GM12873 (cell line): ENCODE results near the gene STAT5B.

Source experiments
- TF ChIP-seq, protein P1 (sequence below): IDR thresholded peaks from 2 replicates; pipeline ENCODE4 v1.5.1; 2012; ENCODE audit warnings: low read depth, mild to moderate bottlenecking, moderate library complexity, low read length, control low read depth; ENCODE audit not compliant: insufficient read depth; ENCODE audit errors: missing control alignments

The STAT5B gene

DNA sequence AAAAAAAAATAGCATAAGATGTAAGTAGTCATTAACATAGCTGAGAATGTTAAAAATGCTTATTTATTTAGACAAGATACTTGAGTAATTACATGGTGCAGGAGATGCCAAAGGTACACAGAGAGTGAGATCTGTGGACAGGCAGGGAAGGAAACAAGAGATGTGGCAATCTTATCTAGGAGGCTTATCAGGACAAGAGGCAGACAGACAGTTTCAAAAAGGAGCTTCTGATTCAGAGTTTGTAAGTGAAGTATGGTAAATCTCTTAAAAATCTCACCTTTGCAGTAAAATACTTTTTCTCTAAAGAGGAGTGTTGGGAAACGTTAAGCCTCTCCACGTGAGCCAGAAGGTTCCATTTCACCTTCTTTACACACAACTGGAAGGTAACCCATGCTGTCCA, 62.0 kb downstream of the STAT5B start:
- TF ChIP-seq, protein P1, sequence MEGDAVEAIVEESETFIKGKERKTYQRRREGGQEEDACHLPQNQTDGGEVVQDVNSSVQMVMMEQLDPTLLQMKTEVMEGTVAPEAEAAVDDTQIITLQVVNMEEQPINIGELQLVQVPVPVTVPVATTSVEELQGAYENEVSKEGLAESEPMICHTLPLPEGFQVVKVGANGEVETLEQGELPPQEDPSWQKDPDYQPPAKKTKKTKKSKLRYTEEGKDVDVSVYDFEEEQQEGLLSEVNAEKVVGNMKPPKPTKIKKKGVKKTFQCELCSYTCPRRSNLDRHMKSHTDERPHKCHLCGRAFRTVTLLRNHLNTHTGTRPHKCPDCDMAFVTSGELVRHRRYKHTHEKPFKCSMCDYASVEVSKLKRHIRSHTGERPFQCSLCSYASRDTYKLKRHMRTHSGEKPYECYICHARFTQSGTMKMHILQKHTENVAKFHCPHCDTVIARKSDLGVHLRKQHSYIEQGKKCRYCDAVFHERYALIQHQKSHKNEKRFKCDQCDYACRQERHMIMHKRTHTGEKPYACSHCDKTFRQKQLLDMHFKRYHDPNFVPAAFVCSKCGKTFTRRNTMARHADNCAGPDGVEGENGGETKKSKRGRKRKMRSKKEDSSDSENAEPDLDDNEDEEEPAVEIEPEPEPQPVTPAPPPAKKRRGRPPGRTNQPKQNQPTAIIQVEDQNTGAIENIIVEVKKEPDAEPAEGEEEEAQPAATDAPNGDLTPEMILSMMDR: no peak

DNA sequence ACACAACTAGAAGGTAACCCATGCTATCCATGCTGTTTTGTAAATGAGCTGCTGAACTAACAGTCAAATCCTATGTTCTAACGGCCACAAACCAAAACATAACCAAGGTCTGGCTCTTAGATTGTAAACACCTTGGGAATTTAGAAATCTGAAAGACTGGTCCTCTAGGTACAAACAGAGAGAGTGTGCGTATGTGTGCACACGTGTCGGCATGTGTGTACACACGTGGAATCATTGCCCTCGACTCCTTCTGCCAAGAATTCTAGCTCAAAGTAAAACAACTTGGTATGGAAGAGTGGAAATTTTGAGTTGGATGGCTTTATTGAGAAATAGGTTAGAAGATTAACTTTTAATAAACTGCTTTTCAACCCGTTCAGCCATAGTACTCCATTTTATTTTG, 63.8 kb downstream of the STAT5B start:
- TF ChIP-seq, protein P1: no peak

DNA sequence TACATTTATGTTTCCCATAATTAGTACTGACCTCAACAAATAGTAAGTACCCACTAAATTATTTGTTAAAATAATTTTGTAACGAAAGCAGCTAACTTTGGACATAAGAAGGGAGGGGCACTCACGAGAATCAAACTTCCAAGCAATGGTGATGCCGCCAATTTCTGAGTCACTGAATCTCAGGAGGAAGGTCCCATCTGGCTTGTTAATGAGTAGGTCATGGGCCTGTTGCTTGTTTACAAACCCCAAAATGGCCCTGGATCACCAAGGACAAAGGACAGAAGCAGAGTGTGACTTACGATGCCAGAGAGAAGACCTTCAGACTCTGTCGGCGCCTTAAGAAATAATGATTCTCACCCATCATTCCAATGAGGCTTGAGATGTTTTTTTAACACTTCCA, 66.1 kb downstream of the STAT5B start:
- TF ChIP-seq, protein P1: no peak

DNA sequence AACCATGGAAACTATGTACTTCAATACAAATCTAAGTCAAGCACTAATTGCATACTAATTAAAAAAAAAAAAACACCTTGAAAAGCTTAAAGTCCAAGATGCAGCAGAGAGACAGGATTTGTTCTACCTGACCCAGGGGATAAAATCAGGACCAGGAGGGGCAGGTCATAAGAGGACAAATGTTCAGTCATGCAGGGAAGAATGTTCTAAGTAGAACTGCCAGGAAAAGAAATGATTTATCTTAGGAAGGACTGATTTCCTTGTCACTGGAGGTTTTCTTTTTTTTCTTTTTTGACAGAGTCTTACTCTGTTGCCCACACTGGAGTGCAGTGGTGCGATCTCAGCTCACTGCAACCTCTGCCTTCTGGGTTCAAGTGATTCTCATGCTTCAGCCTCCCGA, 72.8 kb downstream of the STAT5B start:
- TF ChIP-seq, protein P1: no peak

DNA sequence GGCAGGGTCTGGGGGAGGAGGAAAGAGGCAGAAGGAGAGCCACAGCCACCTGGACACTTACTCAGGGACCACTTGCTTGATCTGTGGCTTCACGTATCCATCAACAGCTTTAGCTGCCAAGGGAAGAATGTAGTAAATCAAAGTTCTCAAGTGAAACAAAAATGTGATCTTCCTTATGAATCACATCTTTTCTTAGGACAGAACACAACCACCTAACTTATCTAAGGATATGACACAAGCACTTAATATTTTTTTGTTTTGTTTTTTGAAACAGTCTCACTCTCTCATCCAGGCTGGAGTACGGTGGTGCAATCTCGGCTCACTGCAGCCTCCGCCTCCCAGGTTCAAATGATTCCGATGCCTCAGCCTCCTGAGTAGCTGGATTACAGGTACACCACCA, 73.5 kb downstream of the STAT5B start:
- TF ChIP-seq, protein P1: no peak

DNA sequence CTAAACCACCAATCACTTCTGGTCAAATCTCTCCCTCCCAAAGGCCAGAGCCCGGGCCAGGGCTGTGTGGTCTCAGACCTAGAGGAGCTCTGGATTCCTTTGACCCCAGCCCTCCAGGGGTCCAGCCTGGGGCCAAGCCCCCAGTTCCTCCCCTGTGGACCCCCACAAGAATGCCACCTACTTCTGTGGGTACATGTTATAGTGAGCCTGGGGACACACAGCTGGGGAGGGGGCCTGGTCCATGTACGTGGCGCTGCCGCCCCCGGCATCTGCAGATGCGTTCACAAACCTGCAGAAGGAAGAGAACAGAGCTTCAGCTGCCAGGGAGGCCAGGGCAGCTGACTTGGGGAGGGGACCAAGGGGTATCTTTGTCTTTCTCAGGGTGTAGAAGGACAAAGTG, 74.0 kb downstream of the STAT5B start:
- TF ChIP-seq, protein P1: no peak

DNA sequence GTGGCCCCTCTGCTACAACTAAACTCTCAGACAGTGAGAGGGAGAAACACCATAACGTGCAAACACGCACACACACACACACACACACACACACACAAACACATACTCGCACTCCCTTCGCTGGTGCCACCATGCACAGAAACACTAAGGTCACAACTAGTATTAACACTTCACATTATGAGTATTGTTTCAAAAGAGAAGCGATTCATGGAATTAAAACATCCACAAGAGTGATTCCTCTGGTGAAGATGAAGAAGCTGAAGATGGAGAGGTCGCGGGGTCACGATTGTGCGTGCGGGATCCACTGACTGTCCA, 74.8 kb downstream of the STAT5B start:
- TF ChIP-seq, protein P1: no peak
